ENCODE measurements around the gene GIGYF1. TPM values are rescaled to one million over a fixed set of nuclear protein-coding genes. Genes with fewer than 3 reads are reported as not detected.
"Not testable (repeated sequence)": the region's sequence is repeated elsewhere in the genome, so short reads cannot be mapped to it uniquely, and the experiment has no call there.

Gene GIGYF1
- total RNA-seq, 1 donor from 2014 or later: 12.0 TPM

DNA sequence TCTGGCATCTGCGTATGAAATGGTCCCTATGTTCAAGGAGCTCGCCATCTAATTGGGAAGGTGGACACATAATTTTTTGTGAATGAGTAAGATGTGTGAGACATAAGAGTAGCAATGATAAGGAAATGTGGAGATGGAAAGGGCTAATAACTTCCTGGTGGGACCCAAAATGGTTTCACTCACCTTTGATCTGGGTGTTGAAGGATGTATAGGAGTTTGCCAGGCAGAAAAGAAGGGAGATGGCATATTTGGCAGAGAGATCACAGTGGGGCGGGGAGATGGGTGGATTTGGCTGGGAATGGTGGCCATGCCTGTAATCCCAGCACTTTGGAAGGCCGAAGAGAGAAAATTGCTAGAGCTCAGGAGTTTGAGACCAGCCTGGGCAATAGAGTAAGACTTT lies 16.4 kb upstream of the GIGYF1 start:
- H3K9me3 ChIP-seq (ENCODE audit: control insufficient read depth in 3 of 3, low read length in 3 of 3): no peaks in the 10 kb centered on the region
- H3K27ac ChIP-seq (ENCODE audit: low read depth, low read length): no peak overlapping the region
- H3K4me3 ChIP-seq (ENCODE audit: low read length in 3 of 3): no peak overlapping the region
- H3K4me1 ChIP-seq (ENCODE audit: control insufficient read depth in 3 of 3, insufficient read depth in 3 of 3, low read length in 3 of 3): peaks cover 13 to 17% (median 15%) of the 10 kb centered on the region in 3 donors
- peaks cover 0 to 7% (median 7%) of the 10 kb centered on the region in 3 donors for H3K36me3 ChIP-seq (ENCODE audit: control insufficient read depth in 3 of 3, insufficient read depth in 3 of 3, low read length in 3 of 3)
- H3K9ac ChIP-seq (ENCODE audit: low read depth in 1 of 3, low read length in 3 of 3): no peak overlapping the region
- no peaks in the 10 kb centered on the region for H3K27me3 ChIP-seq (ENCODE audit: control insufficient read depth in 3 of 3, insufficient read depth in 3 of 3, low read length in 3 of 3)

DNA sequence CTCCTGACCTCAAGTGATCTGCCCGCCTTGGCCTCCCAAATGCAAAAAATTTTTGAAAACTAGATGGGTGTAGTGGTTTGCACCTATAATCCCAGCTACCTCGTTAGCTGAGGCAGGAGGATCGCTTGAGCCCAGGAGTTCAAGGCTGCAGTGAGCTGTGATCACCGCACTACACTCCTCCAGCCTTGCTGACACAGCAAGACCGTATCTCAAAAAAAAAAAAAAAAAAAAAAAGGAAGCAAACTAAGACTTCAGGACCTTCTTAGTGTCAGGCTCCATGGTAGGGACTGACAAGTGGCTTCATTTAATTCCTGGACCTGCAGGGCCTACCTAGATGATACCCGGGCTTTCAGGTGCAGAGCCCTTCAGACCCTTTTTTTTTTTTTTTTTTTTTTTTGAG lies 14.3 kb upstream of the GIGYF1 start:
- no peak overlapping the region for H3K27ac ChIP-seq (ENCODE audit: low read depth, low read length)
- no peak overlapping the region for H3K9ac ChIP-seq (ENCODE audit: low read depth in 1 of 3, low read length in 3 of 3)
- H3K4me3 ChIP-seq (ENCODE audit: low read length in 3 of 3): no peak overlapping the region
- H3K27me3 ChIP-seq (ENCODE audit: control insufficient read depth in 3 of 3, insufficient read depth in 3 of 3, low read length in 3 of 3): no peaks in the 10 kb centered on the region
- H3K4me1 ChIP-seq (ENCODE audit: control insufficient read depth in 3 of 3, insufficient read depth in 3 of 3, low read length in 3 of 3): peaks cover 18 to 26% (median 23%) of the 10 kb centered on the region in 3 donors
- no peaks in the 10 kb centered on the region for H3K9me3 ChIP-seq (ENCODE audit: control insufficient read depth in 3 of 3, low read length in 3 of 3)
- H3K36me3 ChIP-seq (ENCODE audit: control insufficient read depth in 3 of 3, insufficient read depth in 3 of 3, low read length in 3 of 3): peaks cover 0 to 7% (median 7%) of the 10 kb centered on the region in 3 donors

- peak overlapping the region; percentile 90 to 97 (median 96) for H3K4me3 ChIP-seq (ENCODE audit: low read length in 3 of 3)
- H3K27ac ChIP-seq (ENCODE audit: low read depth, low read length): peak overlapping the region; percentile 95
- no peaks in the 10 kb centered on the region for H3K9me3 ChIP-seq (ENCODE audit: control insufficient read depth in 3 of 3, low read length in 3 of 3)
- H3K36me3 ChIP-seq (ENCODE audit: control insufficient read depth in 3 of 3, insufficient read depth in 3 of 3, low read length in 3 of 3): peaks cover 0 to 7% (median 7%) of the 10 kb centered on the region in 3 donors
- peak overlapping the region; percentile 87 to 96 (median 91) for H3K9ac ChIP-seq (ENCODE audit: low read depth in 1 of 3, low read length in 3 of 3)
- H3K27me3 ChIP-seq (ENCODE audit: control insufficient read depth in 3 of 3, insufficient read depth in 3 of 3, low read length in 3 of 3): no peaks in the 10 kb centered on the region
- H3K4me1 ChIP-seq (ENCODE audit: control insufficient read depth in 3 of 3, insufficient read depth in 3 of 3, low read length in 3 of 3): peaks cover 18 to 26% (median 23%) of the 10 kb centered on the region in 3 donors
Observed at GRCh38 chr7:100706672-100707311, 12.7 kb upstream of the GIGYF1 start.

- Histone ChIP-seq H3K27ac (ENCODE audit: low read depth, low read length) (peak within 1 kb of the TSS; percentile 95), H3K4me3 (ENCODE audit: low read length in 3 of 3) (peak within 1 kb of the TSS; percentile 90 to 97 (median 96)), H3K36me3 (ENCODE audit: control insufficient read depth in 3 of 3, insufficient read depth in 3 of 3, low read length in 3 of 3) (peaks cover 0 to 7% (median 7%) of the 10 kb centered on the region in 3 donors), H3K27me3 (ENCODE audit: control insufficient read depth in 3 of 3, insufficient read depth in 3 of 3, low read length in 3 of 3) (no peaks in the 10 kb centered on the region), H3K4me1 (ENCODE audit: control insufficient read depth in 3 of 3, insufficient read depth in 3 of 3, low read length in 3 of 3) (peaks cover 18 to 26% (median 23%) of the 10 kb centered on the region in 3 donors), H3K9me3 (ENCODE audit: control insufficient read depth in 3 of 3, low read length in 3 of 3) (no peaks in the 10 kb centered on the region), H3K9ac (ENCODE audit: low read depth in 1 of 3, low read length in 3 of 3) (peak within 1 kb of the TSS; percentile 87 to 96 (median 91))
Observed at GRCh38 chr7:100705753-100706671, 12.0 kb upstream of the GIGYF1 start, which contains the start of gene POP7. TSS of gene POP7 (plus strand) at chr7:100706121. CDS start at chr7:100706831, 710 bp downstream.

- Histone ChIP-seq H3K4me3 (ENCODE audit: low read length in 3 of 3) (peak overlapping the region; percentile 90 to 97 (median 96)), H3K9me3 (ENCODE audit: control insufficient read depth in 3 of 3, low read length in 3 of 3) (no peaks in the 10 kb centered on the region), H3K27me3 (ENCODE audit: control insufficient read depth in 3 of 3, insufficient read depth in 3 of 3, low read length in 3 of 3) (no peaks in the 10 kb centered on the region), H3K9ac (ENCODE audit: low read depth in 1 of 3, low read length in 3 of 3) (peak overlapping the region; percentile 85 to 96 (median 91)), H3K4me1 (ENCODE audit: control insufficient read depth in 3 of 3, insufficient read depth in 3 of 3, low read length in 3 of 3) (peaks cover 18 to 26% (median 23%) of the 10 kb centered on the region in 3 donors), H3K27ac (ENCODE audit: low read depth, low read length) (peak overlapping the region; percentile 95), H3K36me3 (ENCODE audit: control insufficient read depth in 3 of 3, insufficient read depth in 3 of 3, low read length in 3 of 3) (peaks cover 0 to 7% (median 7%) of the 10 kb centered on the region in 3 donors)
Observed at GRCh38 chr7:100705320-100705752, 11.3 kb upstream of the GIGYF1 start.

DNA sequence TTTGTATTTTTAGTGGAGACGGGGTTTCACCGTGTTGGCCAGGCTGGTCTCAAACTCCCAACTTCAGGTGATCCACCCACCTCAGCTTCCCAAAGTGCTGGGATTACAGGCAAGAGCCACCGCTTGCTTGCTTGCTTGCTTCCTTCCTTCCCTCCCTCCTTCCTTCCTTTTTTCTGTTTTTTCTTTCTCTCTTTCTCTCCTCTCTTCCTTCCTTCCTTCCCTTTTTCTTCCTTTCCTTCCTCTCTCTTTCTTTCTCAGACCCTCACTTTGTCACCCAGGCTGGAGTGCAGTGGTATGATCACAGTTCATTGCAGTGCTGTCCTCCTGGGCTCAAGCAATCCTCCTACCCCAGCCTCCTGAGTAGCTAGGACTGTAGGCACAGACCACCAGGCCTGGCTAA lies 7.0 kb upstream of the GIGYF1 start:
- not testable (repeated sequence) for H3K9me3 ChIP-seq (ENCODE audit: control insufficient read depth in 3 of 3, low read length in 3 of 3); H3K27ac ChIP-seq (ENCODE audit: low read depth, low read length); H3K4me3 ChIP-seq (ENCODE audit: low read length in 3 of 3); H3K36me3 ChIP-seq (ENCODE audit: control insufficient read depth in 3 of 3, insufficient read depth in 3 of 3, low read length in 3 of 3); H3K9ac ChIP-seq (ENCODE audit: low read depth in 1 of 3, low read length in 3 of 3); H3K27me3 ChIP-seq (ENCODE audit: control insufficient read depth in 3 of 3, insufficient read depth in 3 of 3, low read length in 3 of 3)
- H3K4me1 ChIP-seq (ENCODE audit: control insufficient read depth in 3 of 3, insufficient read depth in 3 of 3, low read length in 3 of 3): peaks cover 6 to 12% (median 10%) of the 10 kb centered on the region in 3 donors

GRCh38 chr7:100699018-100699417 lies 5.0 kb upstream of the GIGYF1 start:
- H3K4me3 ChIP-seq (ENCODE audit: low read length in 3 of 3): no peak overlapping the region
- H3K9ac ChIP-seq (ENCODE audit: low read depth in 1 of 3, low read length in 3 of 3): no peak overlapping the region
- H3K27me3 ChIP-seq (ENCODE audit: control insufficient read depth in 3 of 3, insufficient read depth in 3 of 3, low read length in 3 of 3): peaks cover 0 to 4% (median 0%) of the 10 kb centered on the region in 3 donors
- H3K27ac ChIP-seq (ENCODE audit: low read depth, low read length): no peak overlapping the region
- H3K4me1 ChIP-seq (ENCODE audit: control insufficient read depth in 3 of 3, insufficient read depth in 3 of 3, low read length in 3 of 3): no peaks in the 10 kb centered on the region
- no peaks in the 10 kb centered on the region for H3K9me3 ChIP-seq (ENCODE audit: control insufficient read depth in 3 of 3, low read length in 3 of 3)
- H3K36me3 ChIP-seq (ENCODE audit: control insufficient read depth in 3 of 3, insufficient read depth in 3 of 3, low read length in 3 of 3): no peaks in the 10 kb centered on the region

GRCh38 chr7:100696123-100696521 lies 2.1 kb upstream of the GIGYF1 start:
- Histone ChIP-seq H3K9ac (ENCODE audit: low read depth in 1 of 3, low read length in 3 of 3) (no peak overlapping the region), H3K27me3 (ENCODE audit: control insufficient read depth in 3 of 3, insufficient read depth in 3 of 3, low read length in 3 of 3) (peaks cover 0 to 4% (median 0%) of the 10 kb centered on the region in 3 donors), H3K9me3 (ENCODE audit: control insufficient read depth in 3 of 3, low read length in 3 of 3) (no peaks in the 10 kb centered on the region), H3K4me1 (ENCODE audit: control insufficient read depth in 3 of 3, insufficient read depth in 3 of 3, low read length in 3 of 3) (peaks cover 18 to 22% (median 20%) of the 10 kb centered on the region in 3 donors), H3K36me3 (ENCODE audit: control insufficient read depth in 3 of 3, insufficient read depth in 3 of 3, low read length in 3 of 3) (peaks cover 0 to 3% (median 2%) of the 10 kb centered on the region in 3 donors), H3K4me3 (ENCODE audit: low read length in 3 of 3) (no peak overlapping the region), H3K27ac (ENCODE audit: low read depth, low read length) (no peak overlapping the region)

DNA sequence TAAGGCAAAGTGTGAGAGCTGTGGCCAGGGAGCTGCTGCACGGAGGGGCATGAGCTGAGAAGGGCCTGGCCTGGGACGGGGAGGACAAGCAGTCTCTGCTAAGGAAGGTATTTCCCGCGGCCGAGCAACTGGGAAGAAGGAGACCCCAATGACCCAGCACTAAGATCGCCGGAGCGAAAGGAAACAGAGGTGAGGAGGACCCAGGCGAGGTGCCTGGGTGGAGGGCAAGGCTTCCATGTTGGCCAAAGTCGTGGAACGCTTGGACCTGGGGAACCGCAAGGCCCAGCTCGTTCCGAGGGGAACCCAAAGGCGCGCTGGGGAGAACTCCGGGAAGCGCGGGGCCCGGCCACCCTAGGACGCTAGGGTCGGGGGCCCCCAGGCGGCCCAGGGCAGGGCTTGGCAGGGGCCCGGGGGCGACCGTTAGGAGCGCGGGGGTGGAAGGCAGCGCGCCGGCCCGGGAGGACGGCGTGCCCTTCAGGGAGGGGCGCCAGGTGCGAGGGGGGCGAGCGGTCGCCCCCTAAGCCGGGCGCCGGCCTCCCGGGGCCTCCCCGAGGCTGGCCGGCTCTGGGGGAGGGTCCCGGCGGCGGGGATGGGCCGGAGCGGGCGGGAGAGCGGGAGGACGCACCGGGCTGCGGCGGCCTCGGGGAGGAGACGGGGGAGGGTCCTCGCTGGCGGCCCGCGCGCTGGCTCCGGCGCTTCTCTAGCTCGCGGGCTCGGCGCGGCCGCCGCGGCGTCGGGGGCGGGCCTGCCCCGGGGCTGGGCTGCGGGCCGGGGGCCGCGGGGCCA lies 545 bp downstream of the GIGYF1 start:
- H3K27me3 ChIP-seq (ENCODE audit: control insufficient read depth in 3 of 3, insufficient read depth in 3 of 3, low read length in 3 of 3): no peaks in the 10 kb centered on the region
- H3K27ac ChIP-seq (ENCODE audit: low read depth, low read length): peak overlapping the region; percentile 12
- H3K4me3 ChIP-seq (ENCODE audit: low read length in 3 of 3): peak overlapping the region; percentile 67 to 84 (median 83)
- H3K9ac ChIP-seq (ENCODE audit: low read depth in 1 of 3, low read length in 3 of 3): peak overlapping the region; percentile 78 to 91 (median 83)
- H3K9me3 ChIP-seq (ENCODE audit: control insufficient read depth in 3 of 3, low read length in 3 of 3): no peaks in the 10 kb centered on the region
- H3K4me1 ChIP-seq (ENCODE audit: control insufficient read depth in 3 of 3, insufficient read depth in 3 of 3, low read length in 3 of 3): peaks cover 38 to 47% (median 42%) of the 10 kb centered on the region in 3 donors
- peaks cover 0 to 15% (median 10%) of the 10 kb centered on the region in 3 donors for H3K36me3 ChIP-seq (ENCODE audit: control insufficient read depth in 3 of 3, insufficient read depth in 3 of 3, low read length in 3 of 3)
